ENCODE data around the gene DCC.

DNA sequence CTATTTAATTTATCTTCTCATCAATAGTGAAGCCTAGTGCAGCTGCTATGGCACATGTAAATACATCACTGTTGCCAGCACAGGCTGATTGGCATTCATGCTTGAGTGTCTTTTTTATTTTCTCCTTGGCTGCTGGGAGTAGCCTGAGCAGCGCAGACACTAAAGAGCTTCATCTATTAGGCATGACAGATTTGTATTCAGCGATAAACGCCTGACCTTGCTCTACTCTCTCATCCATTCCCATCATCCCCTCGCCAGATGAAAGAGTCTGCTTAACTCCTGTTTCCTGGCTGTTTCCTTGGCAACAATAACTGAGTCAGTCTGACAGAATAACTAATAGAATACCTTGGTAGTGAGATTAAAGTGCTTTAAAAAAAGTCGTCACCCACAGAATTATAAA, 753.6 kb downstream of the DCC start:
- TF ChIP-seq, protein P1, sequence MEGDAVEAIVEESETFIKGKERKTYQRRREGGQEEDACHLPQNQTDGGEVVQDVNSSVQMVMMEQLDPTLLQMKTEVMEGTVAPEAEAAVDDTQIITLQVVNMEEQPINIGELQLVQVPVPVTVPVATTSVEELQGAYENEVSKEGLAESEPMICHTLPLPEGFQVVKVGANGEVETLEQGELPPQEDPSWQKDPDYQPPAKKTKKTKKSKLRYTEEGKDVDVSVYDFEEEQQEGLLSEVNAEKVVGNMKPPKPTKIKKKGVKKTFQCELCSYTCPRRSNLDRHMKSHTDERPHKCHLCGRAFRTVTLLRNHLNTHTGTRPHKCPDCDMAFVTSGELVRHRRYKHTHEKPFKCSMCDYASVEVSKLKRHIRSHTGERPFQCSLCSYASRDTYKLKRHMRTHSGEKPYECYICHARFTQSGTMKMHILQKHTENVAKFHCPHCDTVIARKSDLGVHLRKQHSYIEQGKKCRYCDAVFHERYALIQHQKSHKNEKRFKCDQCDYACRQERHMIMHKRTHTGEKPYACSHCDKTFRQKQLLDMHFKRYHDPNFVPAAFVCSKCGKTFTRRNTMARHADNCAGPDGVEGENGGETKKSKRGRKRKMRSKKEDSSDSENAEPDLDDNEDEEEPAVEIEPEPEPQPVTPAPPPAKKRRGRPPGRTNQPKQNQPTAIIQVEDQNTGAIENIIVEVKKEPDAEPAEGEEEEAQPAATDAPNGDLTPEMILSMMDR (IDR thresholded peaks at IDR 0.05): no peak
- no peak for TF ChIP-seq POLR2A (IDR thresholded peaks at IDR 0.05)

Measured in transverse colon (tissue), 3 donors.